ENCODE results near the gene SLC25A5.
"Not testable (repeated sequence)": the region's sequence is repeated elsewhere in the genome, so short reads cannot be mapped to it uniquely, and the experiment has no call there.

SLC25A5 gene

DNA sequence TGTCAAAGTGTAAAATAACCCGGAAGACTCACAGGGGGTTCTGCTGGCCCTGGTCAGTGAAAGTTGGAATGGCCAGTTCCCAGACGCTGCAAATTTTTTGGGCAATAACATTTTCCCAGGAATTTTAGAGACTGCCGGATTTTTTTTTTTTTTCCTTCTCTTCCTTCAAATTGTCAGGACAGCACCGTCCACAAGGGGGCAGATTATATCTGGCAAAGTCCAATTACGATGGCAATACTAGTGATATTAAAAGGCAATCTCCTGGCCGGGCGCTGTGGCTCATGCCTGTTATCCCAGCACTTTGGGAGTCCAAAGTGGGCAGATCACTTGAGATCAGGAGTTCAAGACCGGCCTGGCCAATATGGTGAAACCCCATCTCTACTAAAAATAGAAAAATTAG, 20.5 kb downstream of the SLC25A5 start (continued):
- TF ChIP-seq, protein P1, sequence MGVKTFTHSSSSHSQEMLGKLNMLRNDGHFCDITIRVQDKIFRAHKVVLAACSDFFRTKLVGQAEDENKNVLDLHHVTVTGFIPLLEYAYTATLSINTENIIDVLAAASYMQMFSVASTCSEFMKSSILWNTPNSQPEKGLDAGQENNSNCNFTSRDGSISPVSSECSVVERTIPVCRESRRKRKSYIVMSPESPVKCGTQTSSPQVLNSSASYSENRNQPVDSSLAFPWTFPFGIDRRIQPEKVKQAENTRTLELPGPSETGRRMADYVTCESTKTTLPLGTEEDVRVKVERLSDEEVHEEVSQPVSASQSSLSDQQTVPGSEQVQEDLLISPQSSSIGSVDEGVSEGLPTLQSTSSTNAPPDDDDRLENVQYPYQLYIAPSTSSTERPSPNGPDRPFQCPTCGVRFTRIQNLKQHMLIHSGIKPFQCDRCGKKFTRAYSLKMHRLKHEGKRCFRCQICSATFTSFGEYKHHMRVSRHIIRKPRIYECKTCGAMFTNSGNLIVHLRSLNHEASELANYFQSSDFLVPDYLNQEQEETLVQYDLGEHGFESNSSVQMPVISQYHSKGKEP (tag by site-specific recombination; IDR thresholded peaks at IDR 0.05) = no peak
- peak; percentile 27; the same call in 1 of the 2 replicates for TF ChIP-seq CTCF (tag by site-specific recombination; IDR thresholded peaks at IDR 0.05)

GRCh38 chrX:119489212-119490074, 21.2 kb downstream of the SLC25A5 start:
- no peaks in the 10 kb centered on the region for H3K9me3 ChIP-seq (ENCODE audit: control insufficient read depth, insufficient read depth, low read depth, low read length)
- H3K27ac ChIP-seq (ENCODE audit: extremely low read depth, low read depth, low read length) = no peak overlapping the region
- no peak overlapping the region for H3K4me3 ChIP-seq (ENCODE audit: low read depth, low read length)
- ChIA-PET CTCF (interaction anchor here (0.5 to 5.8 kb wide), 17 partner anchors 7 to 851 kb away, joined by 3 to 44 read pairs (median 3); no protein-coding TSS in a partner anchor), POLR2A (interaction anchor here (0.5 to 0.7 kb wide), 4 partner anchors 10 to 116 kb away, joined by 3 to 5 read pairs (median 4); no protein-coding TSS in a partner anchor)
- H3K4me1 ChIP-seq (ENCODE audit: control insufficient read depth, insufficient read depth, low read length) = no peaks in the 10 kb centered on the region
- TF ChIP-seq ZNF664 (tag by site-specific recombination; IDR thresholded peaks at IDR 0.05) = peak; percentile 17; the same call in 1 of the 2 replicates
- no peak for TF ChIP-seq ZNF169 (tag by site-specific recombination; IDR thresholded peaks at IDR 0.05)
- H3K36me3 ChIP-seq (ENCODE audit: control insufficient read depth in 2 of 2, insufficient read depth in 1 of 2, low read length in 2 of 2) = no peaks in the 10 kb centered on the region

- Histone ChIP-seq H3K36me3 (ENCODE audit: control insufficient read depth in 2 of 2, insufficient read depth in 1 of 2, low read length in 2 of 2) (no peaks in the 10 kb centered on the region), H3K27ac (ENCODE audit: extremely low read depth, low read depth, low read length) (no peak overlapping the region), H3K9me3 (ENCODE audit: control insufficient read depth, insufficient read depth, low read depth, low read length) (no peaks in the 10 kb centered on the region), H3K4me1 (ENCODE audit: control insufficient read depth, insufficient read depth, low read length) (no peaks in the 10 kb centered on the region), H3K4me3 (ENCODE audit: low read depth, low read length) (no peak overlapping the region)
- ChIA-PET POLR2A (interaction anchor here (1.1 kb wide), 1 partner anchor 24 kb away, joined by 3 read pairs; the partner anchor contains the start of gene SLC25A5), CTCF (interaction anchor here (0.7 to 2.6 kb wide), 3 partner anchors 10 to 32 kb away, joined by 3 to 16 read pairs (median 8); no protein-coding TSS in a partner anchor)
- no peak for TF ChIP-seq ZNF391 (tag by site-specific recombination; IDR thresholded peaks at IDR 0.05; ENCODE audit: borderline replicate concordance, low read depth)
These were observed 24.2 kb downstream of the SLC25A5 start for GRCh38 chrX:119492463-119492862.

DNA sequence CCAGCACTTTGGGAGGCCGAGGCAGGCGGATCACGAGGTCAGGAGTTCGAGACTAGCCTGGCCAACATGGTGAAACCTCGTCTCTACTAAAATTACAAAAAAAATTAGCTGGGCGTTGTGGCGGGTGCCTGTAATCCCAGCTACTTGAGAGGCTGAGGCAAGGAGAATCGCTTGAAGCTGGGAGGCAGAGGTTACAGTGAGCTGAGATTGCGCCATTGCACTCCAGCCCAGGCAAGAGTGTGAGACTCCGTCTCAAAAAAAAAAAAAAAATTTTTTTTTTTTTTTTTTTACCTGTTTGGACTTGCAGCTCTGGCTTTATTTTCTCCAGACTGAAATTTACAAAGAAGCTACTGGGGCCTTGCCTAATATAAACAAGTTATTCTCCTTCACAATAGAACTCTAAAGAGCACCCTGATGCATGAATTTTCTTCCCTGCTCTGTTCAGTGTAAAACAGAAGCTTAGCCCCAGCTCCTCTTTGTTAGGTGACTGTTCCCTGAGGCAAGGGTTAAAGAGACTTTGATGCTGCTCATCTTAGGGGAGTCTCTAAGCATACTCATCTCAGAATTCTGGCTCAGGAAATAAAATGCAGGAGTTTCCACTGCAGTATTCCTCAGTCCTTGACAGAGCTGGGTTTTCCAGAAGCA, 25.7 kb downstream of the SLC25A5 start:
- CTCF ChIA-PET = interaction anchor here (0.5 to 2.6 kb wide), 9 partner anchors 10 to 557 kb away, joined by 3 to 16 read pairs (median 4); no protein-coding TSS in a partner anchor
- not testable (repeated sequence) for H3K4me1 ChIP-seq (ENCODE audit: control insufficient read depth, insufficient read depth, low read length); H3K36me3 ChIP-seq (ENCODE audit: control insufficient read depth in 2 of 2, insufficient read depth in 1 of 2, low read length in 2 of 2); H3K9me3 ChIP-seq (ENCODE audit: control insufficient read depth, insufficient read depth, low read depth, low read length); H3K4me3 ChIP-seq (ENCODE audit: low read depth, low read length); H3K27ac ChIP-seq (ENCODE audit: extremely low read depth, low read depth, low read length)
- POLR2A ChIA-PET = interaction anchor here (0.5 to 0.6 kb wide), 4 partner anchors 22 to 275 kb away, joined by 3 to 5 read pairs (median 3); no protein-coding TSS in a partner anchor

GRCh38 chrX:119495734-119496726, 27.8 kb downstream of the SLC25A5 start:
- CTCF ChIA-PET = interaction anchor here (1.0 to 2.7 kb wide), 3 partner anchors 9 to 16 kb away, joined by 4 to 13 read pairs (median 4); no protein-coding TSS in a partner anchor
- POLR2A ChIA-PET = no interaction called here
- H3K27ac ChIP-seq (ENCODE audit: extremely low read depth, low read depth, low read length) = no peak overlapping the region
- TF ChIP-seq, protein P2, sequence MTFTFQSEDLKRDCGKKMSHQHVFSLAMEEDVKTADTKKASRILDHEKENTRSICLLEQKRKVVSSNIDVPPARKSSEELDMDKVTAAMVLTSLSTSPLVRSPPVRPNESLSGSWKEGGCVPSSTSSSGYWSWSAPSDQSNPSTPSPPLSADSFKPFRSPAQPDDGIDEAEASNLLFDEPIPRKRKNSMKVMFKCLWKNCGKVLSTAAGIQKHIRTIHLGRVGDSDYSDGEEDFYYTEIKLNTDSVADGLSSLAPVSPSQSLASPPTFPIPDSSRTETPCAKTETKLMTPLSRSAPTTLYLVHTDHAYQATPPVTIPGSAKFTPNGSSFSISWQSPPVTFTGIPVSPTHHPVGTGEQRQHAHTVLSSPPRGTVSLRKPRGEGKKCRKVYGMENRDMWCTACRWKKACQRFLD (tag by site-specific recombination; IDR thresholded peaks at IDR 0.05) = no peak
- no peak for TF ChIP-seq CTCF (tag by site-specific recombination; IDR thresholded peaks at IDR 0.05)
- TF ChIP-seq, protein P3, sequence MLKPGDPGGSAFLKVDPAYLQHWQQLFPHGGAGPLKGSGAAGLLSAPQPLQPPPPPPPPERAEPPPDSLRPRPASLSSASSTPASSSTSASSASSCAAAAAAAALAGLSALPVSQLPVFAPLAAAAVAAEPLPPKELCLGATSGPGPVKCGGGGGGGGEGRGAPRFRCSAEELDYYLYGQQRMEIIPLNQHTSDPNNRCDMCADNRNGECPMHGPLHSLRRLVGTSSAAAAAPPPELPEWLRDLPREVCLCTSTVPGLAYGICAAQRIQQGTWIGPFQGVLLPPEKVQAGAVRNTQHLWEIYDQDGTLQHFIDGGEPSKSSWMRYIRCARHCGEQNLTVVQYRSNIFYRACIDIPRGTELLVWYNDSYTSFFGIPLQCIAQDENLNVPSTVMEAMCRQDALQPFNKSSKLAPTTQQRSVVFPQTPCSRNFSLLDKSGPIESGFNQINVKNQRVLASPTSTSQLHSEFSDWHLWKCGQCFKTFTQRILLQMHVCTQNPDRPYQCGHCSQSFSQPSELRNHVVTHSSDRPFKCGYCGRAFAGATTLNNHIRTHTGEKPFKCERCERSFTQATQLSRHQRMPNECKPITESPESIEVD (tag by site-specific recombination; IDR thresholded peaks at IDR 0.05) = no peak
- no peak for TF ChIP-seq ZNF830 (tag by site-specific recombination; IDR thresholded peaks at IDR 0.05; ENCODE audit: low read depth)
- no peak for TF ChIP-seq SP2 (tag by site-specific recombination; IDR thresholded peaks at IDR 0.05)

More at GRCh38 chrX:119495734-119496726, 27.8 kb downstream of the SLC25A5 start:
- Histone ChIP-seq H3K36me3 (ENCODE audit: control insufficient read depth in 2 of 2, insufficient read depth in 1 of 2, low read length in 2 of 2) (no peaks in the 10 kb centered on the region), H3K4me3 (ENCODE audit: low read depth, low read length) (no peak overlapping the region), H3K4me1 (ENCODE audit: control insufficient read depth, insufficient read depth, low read length) (no peaks in the 10 kb centered on the region), H3K9me3 (ENCODE audit: control insufficient read depth, insufficient read depth, low read depth, low read length) (no peaks in the 10 kb centered on the region)

Measured in HEK293 (cell line).